Fibroblast of skin of left quadriceps (primary cell): ENCODE data around the gene LPAR6.
"Not testable (repeated sequence)": the region's sequence is repeated elsewhere in the genome, so short reads cannot be mapped to it uniquely, and the experiment has no call there.

Experiments
- DNase-seq, 2 experiments: peaks; one replicate each; pipeline ENCODE4 v3.0.0-alpha.2; 2013; ENCODE audit warnings: low read depth in 2 of 2

Gene LPAR6, protein sequence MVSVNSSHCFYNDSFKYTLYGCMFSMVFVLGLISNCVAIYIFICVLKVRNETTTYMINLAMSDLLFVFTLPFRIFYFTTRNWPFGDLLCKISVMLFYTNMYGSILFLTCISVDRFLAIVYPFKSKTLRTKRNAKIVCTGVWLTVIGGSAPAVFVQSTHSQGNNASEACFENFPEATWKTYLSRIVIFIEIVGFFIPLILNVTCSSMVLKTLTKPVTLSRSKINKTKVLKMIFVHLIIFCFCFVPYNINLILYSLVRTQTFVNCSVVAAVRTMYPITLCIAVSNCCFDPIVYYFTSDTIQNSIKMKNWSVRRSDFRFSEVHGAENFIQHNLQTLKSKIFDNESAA

DNA sequence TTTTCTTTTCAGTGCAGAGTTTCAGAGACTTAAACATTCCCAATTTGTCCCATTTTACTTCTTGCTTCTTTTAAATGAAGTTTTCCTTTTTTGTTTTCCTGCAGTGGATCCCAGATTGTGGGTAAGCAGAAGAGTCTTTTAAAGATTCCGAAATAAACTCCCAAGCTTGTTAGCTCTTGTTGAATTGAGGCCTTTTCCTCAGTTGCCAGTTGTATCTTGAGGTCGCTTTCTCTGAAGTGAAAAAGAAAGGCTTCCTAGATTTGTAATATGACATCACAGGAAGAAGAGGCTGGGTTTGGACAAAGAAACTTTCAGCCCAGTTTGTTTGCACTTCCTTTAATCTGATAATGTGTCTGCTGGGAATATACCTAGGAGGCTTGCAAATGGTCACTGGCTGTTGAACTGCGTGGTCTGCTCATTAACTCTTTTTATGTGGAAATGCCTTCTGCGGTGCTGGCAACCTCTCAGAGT is at the start of gene LPAR6:
Gene LPAR6, minus strand, starts transcription at position 233 of the 471 bp plus-strand sequence. CDS start 690 bp downstream, outside the sequence.
- no peak for DNase-seq

DNA sequence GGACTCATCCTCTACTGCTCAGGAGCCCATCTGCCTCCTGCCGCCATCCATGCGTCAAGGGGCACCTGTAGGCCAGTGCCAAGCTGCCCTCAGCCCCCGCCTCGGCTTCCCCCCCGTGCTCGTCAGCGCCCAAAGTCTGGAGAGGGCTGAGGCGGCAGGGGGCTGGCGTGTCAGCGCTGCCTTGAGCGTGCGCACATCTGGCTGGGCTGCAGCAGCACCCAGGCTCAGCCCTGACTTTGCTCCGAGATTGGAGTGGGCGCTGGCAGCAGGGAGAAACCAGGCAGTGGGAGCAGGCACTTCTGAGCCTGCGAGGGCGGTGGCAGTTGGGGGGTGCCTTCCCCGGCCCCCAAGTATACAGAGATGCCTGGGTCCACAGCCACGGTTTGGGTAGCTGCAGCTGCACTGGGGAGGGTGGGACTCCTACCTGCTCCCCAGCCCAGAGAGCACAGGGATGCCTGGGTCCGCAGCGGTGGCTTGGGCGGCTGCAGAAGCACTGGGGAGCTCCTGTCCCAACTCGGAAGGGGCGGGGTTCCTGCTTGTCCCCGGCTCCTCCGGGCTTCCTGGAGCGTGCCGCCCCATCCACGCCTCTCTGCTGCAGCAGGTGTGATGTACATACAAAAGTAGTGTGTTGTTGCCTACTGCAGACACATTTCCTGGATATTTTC is 44.8 kb upstream of the LPAR6 start:
- no peak for DNase-seq

DNA sequence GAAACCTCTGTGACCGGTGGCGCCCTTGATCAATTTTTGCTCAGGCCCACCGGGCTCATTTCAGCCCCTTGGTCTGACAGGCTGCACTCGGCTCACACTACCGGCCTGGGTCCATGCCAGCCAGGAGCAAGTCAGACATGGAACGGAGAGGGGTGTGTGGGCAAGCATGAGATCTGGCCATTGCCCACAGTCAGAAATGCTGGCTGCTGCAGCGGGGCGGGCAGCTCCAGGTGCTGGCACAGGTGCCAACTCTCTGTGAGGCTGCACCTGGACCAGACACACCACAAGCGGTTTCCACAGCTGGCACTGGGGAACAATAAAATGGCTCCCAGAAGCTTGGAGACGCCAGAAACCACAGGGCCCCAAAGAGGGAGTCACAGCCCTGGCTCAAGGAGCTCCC is 43.6 kb upstream of the LPAR6 start:
- no peak for DNase-seq

DNA sequence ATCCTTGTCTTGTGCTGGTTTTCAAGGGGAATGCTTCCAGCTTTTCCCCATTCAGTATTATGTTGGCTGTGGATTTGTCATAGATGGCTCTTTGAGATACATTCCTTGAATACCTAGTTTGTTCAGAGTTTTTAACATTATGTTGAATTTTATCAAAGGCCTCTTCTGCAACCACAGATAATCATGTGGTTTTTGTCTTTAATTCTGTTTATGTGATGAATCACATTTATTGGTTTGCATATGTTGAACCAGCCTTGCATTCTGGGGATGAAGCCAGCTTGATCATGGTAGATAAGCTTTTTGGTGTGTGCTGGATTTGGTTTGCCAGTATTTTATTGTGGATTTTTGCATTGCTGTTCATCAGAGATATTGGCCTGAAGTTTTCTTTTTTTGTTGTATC is 38.3 kb upstream of the LPAR6 start:
- DNase-seq = not testable (repeated sequence)

DNA sequence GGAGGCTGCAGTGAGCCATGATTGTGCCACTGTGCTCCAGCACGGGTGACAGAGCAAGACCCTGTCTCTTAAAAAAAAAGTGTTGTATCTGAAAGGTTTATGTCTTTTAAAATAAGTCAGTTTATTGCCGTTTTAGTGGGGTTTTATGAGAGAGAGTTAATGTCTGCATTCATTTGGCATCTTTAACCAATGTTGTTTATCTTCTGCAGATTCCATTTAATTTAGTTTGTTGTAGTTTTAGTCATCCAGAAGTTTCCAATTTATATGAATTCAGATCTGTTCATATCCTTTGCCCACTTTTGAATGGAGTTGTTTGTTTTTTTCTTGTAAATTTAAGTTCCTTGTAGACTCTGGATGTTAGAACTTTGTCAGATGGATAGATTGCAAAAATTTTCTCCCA is 36.7 kb upstream of the LPAR6 start:
- no peak for DNase-seq

DNA sequence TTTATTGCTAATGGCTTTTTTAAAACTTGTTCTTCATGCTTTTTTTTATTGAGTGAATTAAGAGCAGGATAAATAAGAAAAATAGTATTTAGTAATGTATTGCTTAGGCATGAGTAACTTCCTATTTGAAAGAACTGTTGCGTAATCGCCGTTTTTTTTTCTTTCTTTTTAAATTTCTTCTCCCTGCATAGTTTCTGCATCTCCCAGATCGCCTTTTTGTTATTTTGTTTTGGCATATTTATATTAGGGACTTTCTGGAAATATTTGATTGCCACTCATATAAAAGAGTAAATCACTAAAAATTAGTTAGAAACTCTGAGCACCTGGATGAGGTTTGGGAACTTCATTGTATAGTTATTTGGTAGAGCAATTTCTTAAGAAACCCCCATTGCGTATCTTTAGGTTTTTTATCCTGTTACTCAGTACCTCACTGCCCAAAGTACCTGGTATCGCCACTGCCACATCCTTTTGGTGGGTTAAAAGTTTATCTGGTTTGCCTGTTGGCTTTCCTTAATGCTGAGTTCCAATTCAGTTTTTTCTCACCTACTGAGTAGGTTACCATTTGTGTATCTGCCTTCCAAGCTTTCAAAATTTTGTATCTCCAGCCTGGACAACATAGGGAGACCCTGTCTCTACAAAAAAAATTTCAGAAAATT is 36.2 kb upstream of the LPAR6 start:
- peak in 1 of 2 experiments; percentile 61 for DNase-seq

DNA sequence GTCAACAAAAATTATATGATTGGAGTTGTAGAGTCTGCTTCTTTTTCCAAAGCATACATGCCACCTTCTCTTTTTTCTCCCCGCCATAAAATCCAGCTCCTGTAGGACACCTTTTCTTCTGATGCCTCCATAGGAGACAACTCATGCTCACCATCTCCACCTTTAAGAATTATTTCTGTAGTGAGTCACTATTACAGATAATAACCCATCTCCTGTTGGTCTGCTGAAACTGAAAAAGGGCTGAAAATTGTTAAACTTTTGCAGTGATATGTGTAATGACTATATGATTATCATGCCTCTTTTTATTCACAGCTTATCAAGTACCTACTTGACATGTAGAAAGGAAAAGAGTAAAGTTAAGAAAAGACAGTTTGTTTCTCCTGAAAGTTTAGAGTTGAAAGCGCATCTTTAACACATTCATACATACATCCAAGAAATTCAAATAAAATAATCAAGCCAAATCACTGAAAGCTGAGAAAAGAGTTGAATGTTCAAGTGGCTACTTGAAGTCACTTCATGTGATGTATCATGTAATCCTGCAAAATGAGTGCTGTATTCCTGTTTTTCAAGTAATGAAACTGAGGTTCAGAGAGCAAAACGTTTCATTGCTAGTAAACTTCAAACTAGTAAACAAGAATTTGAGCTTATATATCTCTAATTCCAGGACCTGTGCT is 35.5 kb upstream of the LPAR6 start:
- DNase-seq = no peak

DNA sequence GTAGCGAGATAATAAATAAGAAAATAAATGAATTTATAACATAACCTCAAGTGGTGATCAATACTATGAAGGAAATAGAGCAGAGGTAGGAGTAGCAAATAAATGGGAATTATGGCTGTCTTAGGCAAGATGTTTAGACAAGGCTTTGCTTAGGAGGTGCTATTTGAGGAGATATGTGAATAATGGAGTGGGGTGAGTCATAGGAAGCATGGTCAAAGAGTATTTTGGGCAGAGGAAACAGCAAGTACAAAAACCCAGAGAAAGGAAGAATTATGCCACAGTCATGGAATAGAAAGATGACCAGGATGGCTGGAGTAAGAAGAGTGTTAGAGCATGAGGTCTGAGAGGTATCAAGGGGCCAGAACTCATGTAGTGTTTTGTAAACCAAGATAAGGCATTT is 33.6 kb upstream of the LPAR6 start:
- DNase-seq = no peak

DNA sequence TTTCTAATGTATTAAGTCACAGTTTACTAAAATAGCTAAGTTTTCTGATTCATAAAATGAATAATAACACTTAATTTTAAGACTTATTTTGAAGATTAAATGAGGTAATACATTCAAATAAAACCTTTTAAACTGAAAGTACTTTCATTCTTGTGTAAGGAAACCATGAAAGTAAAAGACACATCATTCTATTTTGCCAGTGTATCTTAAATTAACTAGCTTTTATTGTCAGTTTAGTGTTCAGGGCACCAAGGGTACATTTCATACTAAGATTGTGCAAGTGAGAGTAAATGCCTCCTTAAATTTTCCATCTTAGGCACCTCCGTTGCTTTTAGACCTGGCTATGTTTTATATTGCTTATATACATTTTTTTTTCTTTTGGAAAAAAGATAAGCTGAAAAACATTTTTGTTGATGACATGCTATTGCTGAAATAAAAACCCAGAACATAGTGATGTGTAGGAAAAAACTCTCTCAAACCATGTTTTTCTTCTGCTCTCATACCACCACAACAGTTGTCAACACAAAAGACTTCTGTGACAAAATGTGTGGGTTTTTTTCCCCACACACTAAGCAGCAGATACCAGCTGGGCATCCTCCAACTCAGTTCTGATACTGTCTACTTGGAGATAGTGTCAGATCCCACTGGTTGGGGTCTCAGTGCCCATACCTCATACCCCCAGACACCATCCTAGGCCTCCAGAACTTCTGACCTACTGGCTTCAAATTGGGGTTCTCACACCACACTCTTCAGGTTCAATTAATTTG is 30.7 kb upstream of the LPAR6 start:
- DNase-seq = no peak

DNA sequence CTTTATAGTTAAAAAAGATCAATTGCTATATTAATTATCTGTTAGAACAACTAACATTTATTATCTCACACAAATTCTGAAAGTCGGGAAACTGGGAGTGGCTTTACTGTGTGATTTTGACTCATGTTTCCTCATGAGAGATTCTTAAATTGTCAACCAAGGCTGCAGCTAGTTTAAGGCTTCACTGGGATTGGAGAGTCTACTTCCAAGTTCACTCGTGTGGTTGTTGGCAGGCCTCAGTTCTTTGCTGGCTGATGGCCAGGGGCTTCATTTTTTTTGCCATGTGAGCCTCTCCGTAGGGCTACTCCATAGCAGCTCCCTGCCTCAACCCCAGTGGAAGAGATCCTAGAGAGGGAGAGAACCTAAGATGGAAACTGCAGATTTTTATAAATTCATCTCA is 24.5 kb upstream of the LPAR6 start:
- no peak for DNase-seq

DNA sequence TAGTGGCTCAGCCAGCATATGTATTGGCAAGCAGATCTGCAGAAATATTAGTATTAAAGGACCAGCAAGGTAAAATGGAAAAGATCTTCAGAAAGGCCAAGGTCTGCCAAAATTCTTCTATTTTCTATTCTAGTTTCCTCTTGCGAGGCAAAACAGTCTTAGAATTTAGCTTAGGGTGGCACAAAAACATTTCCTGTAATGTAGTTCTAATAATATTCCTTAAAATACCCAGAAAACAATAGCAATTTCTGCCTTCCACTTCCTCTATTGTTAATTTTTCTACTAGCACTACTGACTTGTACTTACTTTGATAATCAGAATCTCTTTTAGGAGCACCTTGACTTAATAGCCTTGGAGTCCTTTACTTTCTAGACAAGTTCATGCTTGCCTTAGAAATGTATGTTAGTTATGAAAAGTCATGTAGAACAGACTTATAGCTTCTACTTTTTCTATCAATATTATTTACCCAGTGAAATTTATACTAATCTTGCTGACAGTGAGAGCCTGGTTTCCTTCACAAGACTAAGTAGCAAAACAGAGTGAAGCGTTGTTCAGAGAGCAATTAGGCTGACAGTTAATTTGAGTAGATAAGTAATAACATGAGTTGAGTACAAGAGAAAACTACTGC is 23.9 kb upstream of the LPAR6 start:
- DNase-seq = no peak

DNA sequence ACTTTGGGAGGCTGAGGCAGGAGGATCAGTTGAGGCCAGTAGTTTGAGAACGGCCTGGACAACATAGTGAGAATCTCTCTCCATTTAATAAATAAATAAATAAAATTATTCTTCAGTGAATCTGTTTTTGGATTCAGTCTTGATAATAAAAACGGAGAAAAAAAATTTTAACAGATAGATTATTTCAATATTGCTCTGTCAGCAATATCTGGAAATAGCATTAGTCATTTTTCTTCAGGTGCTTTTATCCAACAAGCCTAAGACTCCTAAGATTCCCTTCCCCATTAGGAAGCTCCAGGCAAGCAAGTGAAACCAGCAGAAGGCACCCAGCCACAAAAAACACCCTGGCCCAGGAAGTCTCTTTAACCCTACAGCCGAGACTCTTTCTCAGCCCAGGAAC is 21.3 kb upstream of the LPAR6 start:
- no peak for DNase-seq

DNA sequence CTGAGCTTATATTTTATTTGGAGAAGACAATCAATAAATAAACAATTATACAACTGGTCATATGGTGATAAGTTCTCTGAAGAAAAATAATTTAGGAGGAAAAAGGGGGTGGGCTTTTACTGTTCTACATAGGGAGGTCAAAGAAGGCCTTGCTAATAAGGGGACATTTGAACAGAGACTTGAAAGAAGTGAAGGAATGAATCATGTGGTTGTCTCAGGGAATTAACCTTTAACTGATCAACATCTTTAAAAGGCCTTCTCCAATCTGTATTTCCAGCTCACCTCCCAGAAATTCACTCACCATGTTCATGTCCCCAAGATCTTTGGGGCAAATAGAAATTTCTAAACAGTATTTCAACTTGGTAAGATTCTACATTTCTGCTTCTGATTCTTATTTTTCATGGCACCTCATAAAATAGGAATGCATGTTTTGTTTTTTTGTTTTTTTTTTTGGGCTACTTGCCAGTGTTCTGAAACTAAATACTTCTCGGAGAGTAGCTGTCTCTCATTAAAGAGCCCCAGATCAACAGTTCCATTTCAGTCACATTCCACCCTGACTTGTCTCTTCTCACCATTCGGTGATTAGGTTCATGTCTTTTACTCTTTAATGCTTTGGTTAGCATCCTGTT is 19.2 kb upstream of the LPAR6 start:
- peak; percentile 60 to 64 for DNase-seq

DNA sequence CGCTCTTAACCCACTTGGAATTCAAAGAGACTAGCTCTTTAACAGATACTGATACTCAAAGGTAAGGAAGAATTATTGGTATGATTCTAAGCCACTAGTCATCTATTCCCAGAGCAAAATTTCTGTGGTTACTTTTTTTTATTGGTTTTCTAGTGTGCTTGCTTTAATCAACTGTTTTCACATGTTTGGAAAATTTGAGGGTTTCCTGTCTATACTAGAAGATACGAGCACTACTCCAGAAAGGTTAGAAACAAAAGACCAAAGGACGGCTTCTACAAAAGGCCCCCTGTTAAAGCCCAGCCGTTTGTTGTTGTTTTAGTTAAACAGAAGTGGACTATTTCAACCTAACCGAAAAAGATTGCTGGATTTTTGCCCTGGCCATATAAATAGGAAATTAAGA is 18.5 kb upstream of the LPAR6 start:
- peak in 1 of 2 experiments; percentile 47 for DNase-seq

DNA sequence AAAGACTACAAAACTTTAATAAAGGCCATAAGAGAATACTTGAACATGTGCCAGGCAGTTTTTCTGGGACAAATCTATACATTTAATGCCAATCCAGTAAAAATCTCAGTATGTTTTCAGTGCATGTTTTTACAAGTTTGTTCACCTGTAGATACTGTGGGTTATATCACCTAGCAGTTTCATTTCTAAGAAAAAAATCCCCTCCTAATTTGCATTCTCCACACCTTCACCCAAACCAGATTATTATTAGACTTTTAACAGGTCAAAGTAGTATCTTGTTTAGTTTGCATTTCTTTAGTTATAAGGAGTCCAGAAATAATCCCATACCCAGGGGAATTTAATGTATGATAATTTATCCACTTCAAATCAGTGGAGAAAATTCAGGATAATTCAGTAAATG is 17.0 kb upstream of the LPAR6 start:
- DNase-seq = no peak

DNA sequence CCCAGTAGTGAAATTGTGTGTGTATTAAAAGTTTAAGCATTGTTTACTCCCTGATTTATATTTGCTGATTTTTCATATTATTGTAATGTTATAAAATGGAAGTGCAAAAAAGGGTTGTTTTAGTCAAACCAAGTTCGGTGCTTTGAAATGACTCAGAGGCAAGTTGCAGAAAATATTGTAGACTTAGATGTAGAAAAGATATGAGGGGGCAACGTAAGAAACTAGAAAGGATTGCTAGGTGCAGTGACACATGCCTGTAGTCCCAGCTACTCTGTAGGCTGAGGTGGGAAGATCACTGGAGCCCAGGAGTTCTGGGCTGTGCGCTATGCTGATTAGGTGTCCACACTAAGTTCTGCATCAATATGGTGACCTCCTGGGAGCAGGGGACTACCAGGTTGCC is 16.1 kb upstream of the LPAR6 start:
- no peak for DNase-seq

DNA sequence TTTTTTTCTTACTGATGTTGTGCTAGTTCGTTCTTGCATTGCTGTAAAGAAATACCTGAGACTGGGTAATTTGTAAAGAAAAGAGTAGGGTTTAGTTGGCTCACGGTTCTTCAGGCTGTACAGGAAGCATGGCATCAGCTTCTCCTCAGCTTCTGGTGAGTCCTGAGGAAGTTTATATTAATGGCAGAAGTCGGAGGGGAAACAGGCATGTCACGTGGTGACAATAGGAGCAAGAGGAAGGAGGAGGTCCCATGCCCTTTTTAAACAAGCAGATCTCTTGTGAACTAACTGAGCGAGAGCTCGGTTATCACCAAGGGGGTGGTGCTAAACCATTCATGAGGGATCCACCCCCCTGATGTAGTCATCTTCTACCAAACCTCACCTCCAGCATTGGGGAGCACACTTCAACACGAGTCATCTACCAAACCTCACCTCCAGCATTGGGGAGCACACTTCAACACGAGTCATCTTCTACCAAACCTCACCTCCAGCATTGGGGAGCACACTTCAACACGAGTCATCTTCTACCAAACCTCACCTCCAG is 13.9 kb upstream of the LPAR6 start:
- not testable (repeated sequence) for DNase-seq

DNA sequence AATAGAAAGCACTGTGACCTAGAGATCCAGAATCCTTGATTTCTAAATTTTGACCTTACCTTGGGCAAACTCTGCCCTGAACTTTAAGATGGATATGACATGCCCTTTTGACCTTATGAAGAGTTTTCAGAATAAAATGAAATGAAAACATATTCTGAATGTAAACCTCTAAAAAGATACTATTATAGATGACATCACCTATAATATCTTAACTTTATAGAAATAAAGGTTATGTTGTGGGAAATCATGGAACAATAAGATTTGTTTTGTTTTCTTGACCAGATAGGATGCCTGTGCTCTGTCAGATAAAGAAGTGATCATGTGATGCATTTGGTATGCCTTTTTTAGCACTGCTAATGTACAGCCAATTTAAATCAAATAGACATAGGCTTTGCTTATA is 13.1 kb upstream of the LPAR6 start:
- DNase-seq = no peak

DNA sequence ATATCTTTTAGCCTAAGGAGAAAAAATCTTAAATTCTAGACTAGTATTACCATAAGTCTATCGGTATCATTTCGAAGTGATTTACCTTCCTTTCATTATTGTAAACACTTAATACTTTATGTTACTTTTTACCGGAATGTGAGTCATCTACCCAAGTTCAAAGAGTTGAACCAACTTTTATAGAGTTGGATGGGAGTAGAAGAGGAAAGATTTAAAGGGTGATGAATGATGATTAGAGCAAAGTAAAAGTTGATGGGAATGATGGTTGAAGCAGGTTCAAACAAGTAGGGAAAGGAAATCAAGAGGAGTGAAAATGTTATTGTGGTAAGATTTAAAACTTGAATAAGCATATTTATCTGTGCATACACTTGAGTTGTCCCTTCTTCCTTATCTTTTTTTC is 11.3 kb upstream of the LPAR6 start:
- no peak for DNase-seq

DNA sequence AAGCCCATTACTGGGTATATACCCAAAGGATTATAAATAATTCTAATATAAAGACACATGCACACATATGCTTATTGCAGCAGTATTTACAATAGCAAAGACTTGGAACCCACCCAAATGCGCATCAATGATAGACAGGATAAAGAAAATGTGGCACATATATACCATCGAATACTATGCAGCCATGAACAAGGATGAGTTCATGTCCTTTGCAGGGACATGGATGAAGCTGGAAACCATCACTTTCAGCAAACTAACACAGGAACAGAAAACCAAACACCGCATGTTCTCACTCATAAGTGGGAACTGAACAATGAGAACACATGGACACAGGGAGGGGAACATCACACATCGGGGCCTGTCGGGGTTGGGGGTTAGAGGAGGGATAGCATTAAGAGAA is 9.1 kb upstream of the LPAR6 start:
- not testable (repeated sequence) for DNase-seq
